GM19351 (cell line): ENCODE data around the gene SOBP.
A peak's percentile ranks its signal among the peaks of the same experiment; 100 is the strongest.

Source experiments
- ATAC-seq: cut with Tn5 transposase; IDR thresholded peaks from one replicate; pipeline ENCODE4 v1.9.1; 2021; ENCODE audit warnings: mild to moderate bottlenecking, moderate library complexity; ENCODE audit not compliant: unreplicated experiment

SOBP gene

DNA sequence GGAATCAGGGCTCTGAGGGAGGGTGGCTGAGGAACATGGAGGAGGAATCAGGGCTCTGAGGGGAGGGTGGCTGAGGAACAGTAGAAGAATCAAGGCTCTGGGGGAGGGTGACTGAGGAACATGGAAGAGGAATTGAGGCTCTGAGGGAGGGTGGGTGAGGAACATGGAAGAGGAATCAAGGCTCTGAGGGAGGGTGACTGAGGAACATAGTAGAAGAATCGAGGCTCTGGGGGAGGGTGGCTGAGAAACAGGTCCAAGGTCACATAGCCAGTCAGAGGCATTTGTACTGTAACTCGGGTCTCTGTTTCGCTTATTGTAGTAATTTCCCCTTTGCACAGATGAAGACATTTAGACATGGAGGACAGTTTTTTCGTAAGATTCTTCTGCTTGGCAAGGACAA lies 164.8 kb downstream of the SOBP start:
- ATAC-seq, result no peak

DNA sequence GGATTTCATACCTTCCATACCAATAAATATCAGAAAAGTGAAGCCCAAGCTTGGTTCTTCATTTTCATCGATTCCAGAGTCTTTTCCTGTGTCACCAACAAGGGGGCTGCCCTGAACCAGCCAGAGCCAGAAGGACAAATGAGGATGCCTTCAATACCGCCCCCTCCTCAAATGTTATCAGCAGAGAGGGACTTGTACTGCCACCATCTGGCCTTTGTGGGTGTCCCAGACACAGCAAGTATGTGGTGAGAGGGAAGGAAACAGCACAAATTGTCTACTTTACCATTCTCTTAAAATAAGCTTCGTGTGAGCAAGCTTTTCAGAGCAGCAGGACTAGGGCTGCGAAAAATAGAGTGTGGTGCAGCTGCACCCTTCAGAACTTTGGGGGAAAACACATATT lies 165.3 kb downstream of the SOBP start:
- ATAC-seq, result no peak

DNA sequence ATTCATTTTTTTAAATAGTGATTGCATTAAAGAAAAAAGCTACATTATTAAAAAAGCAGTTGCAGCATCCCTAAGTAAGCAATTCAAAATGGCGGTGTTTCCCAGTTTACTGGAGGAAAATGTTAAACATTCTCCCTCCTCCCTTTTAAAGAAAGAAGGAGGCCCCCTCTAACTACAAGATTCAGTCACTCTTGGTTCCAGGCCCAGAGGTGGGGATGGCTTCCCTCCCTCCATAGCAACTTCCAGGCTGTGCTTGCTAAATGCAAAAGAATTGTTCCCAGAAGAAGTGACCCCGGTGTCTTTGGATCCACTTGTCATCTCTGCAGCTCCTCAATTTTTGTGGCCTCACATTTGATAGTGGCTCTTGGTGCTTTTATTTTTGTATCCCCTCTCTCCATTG lies 165.9 kb downstream of the SOBP start:
- ATAC-seq, result no peak

- ATAC-seq, result no peak
These were observed 166.5 kb downstream of the SOBP start for GRCh38 chr6:107656401-107656800.

- ATAC-seq, result no peak
These were observed 167.0 kb downstream of the SOBP start for GRCh38 chr6:107656883-107657282.

- ATAC-seq, result no peak
These were observed 167.4 kb downstream of the SOBP start for GRCh38 chr6:107657373-107657754.

- peak; percentile 85 for ATAC-seq
These were observed 168.0 kb downstream of the SOBP start for GRCh38 chr6:107657755-107658461.

DNA sequence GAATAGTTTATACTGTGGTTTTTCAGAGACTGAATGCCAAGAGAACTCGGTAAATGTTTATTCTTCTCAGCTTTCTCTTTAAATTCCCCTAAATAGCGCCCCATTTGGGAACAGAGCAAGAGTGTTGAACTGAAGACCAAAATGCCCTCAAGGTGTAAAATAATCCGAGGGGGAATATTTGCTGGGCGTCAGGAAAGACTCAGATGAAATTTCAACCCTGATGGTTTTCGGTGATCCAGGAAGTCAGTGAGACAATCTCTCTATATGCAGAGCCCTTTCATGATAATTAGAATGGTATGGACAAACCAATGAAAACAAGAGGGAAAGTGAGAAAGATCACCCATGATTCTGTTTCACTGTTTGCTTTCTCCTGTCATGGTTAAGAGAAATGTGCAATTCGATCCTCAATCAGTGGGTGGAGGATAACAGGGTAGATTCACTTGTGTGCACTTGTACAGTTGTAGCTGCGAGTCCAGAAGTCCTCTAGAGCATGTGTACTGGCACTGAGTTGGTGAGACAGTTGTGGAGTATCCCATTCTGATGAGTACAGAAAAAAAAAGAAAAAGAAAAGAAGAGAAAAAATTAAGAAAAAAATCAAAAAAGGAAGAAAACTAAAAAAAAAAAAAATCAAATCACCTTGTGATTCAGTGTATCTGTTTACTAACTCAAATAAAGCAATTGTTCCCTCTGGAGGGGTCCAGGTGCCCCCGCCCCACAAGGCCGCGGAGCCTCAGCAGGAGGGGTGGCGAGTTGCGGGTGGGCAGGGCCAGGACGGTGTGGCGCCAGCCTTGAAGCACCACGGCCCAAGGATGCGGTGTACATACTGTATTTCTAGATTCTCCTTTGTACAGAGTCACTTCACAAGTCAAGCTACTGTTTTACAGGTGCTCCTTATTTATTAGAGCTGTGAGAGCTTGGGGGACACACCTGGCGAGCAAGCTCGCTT lies 169.3 kb downstream of the SOBP start:
- no peak for ATAC-seq

DNA sequence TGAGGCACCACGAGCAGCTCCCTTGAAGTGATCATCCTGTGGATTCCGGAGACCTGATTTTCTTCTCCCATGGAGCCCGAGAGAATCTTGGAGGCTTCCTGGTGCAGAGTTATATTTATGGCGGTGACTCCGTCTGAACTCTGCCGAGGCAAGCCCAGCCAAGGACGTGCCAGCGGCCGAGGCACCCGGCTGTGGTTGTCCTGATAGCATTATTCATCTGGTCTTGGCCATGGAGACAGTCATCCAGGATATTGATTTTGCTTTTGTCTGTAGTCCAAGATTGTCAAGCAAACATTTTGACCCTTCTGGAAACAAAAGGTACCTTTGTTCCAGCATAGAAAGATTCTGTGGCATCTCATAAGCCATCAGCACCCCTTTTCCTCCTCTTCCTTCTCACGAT lies 170.9 kb downstream of the SOBP start:
- no peak for ATAC-seq

GRCh38 chr6:107661291-107661690 lies 171.4 kb downstream of the SOBP start:
- no peak for ATAC-seq

GRCh38 chr6:107662333-107662732 lies 172.4 kb downstream of the SOBP start:
- no peak for ATAC-seq

DNA sequence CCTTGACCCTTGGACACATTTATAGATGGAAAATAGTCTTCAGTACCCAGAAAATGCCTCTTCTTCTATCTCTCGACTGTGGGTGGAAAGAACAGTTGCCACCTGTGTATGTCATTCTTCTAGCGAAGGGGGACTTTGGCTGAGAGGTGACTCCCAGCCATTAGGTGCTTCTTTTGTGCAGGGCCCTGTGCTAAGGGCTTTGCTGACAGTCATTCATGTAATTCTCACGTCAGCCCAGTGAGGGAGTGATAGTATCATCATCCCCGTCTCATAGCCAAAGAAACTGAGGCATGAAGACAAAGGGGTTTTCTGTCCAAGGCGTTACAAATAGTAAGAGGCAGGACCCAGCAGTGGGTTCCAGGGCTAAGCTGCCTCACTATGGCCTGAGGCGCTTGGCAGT lies 173.4 kb downstream of the SOBP start:
- ATAC-seq, result no peak

DNA sequence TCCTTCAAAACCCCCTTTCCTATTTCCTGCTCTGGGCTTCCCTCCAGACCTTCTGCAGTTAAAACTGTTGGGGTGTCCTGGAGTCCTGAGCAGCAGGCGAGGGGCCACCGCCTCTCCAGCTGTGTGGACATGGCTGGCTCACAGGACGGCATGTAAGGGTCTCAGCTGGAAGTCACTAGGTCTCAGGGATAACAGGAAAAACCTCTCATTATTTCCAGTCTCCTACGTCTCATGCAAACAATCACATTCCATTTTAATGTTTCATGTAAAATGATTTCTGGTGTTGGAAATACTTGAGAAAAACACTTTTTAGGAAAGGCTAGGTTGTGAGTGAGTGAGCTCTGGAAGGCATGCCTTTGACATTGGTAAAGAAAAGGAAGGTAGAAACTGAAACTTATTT lies 175.5 kb downstream of the SOBP start:
- ATAC-seq, result no peak

DNA sequence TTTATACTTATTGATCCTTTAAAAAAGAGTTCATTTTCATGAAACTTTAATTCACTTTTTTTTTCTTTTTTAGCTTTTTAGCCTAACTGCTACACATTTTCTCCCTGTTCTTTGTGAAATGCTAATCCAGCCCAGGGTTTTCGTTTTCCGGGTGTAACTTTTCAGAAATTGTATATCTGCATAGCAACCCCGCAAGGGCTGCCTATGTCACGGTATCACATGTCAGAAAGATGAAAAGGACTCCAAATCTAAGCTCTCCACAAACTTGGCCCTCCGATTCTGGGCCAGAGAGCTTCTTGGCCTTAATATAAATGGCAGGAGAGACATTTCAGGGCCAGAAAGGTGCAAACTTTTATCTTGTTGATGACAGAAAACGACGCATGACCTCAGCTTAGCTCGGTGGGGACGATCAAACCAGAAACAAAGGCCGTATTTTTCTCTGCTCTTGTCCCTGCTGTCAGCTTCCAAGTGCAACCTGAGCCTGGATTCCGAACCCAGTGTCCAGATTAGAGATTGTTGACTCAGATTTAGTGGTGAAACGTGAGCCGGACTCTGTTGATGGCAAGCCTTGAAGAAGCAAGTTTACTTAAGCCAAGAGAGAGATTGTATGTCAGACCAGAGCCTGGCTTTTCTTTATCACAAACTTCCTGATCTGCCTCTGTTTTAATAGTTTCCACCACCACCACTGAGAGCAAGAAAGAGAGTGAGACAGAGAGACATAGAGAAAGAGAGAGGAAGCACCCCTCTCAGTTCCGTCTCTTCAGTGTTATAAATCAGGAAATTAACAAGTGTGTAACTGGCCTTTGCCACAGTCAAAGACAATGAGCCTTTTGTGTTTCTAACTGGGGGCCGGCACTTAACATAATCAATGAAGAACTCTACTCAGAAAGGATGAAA lies 176.4 kb downstream of the SOBP start:
- ATAC-seq, result no peak

- no peak for ATAC-seq
These were observed 177.2 kb downstream of the SOBP start for GRCh38 chr6:107666981-107667601.

DNA sequence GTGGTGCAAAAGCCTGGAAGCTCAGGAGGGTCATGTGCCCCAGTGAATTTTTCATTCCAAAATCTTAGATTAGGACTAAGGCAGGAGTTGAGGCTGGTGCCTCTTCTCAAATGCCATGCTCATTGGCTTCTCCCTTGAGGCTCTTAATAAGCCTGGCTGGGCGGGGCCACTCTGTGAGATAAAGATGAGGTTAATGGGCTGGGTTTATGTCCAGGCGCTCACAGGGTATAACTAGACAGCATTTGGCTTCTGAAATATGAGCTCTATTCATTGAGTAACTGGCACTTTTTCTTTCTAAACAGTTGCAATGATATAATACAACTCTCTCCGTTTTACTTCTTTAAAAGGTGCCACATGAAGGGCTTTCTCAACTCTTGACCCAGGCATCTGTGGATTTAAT lies 177.9 kb downstream of the SOBP start:
- no peak for ATAC-seq

GRCh38 chr6:107668743-107669474 lies 179.0 kb downstream of the SOBP start:
- ATAC-seq, result peak; percentile 92

DNA sequence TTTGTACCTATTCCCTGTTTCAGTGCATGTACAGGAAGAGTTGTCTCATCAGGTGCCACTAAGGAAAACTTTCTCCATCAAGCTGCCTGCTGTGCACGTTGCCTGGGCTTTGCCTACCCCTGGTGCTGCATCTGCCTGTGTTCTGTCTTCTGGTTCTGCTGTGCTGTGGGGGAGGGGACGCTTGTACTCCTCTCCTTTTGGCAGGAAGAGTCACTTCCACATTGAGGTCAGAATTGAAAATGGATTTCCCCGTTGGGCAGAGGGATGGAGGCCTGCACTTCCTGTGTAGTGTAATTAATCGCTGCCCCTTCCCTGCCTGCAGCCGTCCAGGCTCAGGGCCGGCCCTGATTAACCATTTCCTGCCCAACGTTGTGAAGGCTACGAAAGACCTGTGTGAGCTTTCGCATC lies 180.9 kb downstream of the SOBP start:
- no peak for ATAC-seq

DNA sequence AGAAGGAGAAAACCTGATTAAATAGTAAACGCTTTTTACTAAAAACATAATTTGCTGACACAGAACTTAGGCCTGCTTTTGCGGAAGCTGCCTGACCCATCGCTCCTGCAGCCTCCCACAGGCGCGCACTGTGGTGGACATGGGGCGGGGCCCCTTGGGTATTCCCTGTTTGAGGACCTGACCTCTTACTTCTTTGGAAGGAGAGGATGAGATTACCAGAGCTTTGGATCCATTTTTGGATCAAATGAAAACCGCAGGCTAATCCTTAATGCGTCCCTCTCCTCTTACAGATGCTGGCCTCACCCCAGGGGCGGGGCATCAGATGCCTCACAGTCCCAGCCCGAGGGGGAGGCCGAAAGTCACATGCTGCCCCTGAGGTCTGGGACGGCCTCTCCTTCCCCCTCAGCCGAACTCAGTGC lies 183.2 kb downstream of the SOBP start:
- no peak for ATAC-seq
